Body of pancreas (tissue), 4 donors: ENCODE results near the gene CCT8.

Experiments
- CTCF ChIP-seq, 7 experiments: fragments of 450-650 bp in 4 of 7; fragments of 200-600 bp in 3 of 7; sonication (generic) in 3 of 7; IDR thresholded peaks; one replicate each; pipeline ENCODE4 v1.5.1; 2016 to 2019; ENCODE audit warnings: antibody characterized with exemption in 7 of 7
- POLR2A ChIP-seq, 3 donors: fragments of 450-650 bp; IDR thresholded peaks; one replicate each; pipeline ENCODE4 v1.6.1; 2016; ENCODE audit warnings: antibody characterized with exemption in 3 of 3, mild to moderate bottlenecking in 2 of 3

- no peak for TF ChIP-seq CTCF (IDR thresholded peaks at IDR 0.05)
- TF ChIP-seq POLR2A (IDR thresholded peaks at IDR 0.05): no peak
These were observed 544 bp upstream of the CCT8 start for GRCh38 chr21:29074007-29074376.
